ENCODE data around the gene ADAMTS17. TPM values are rescaled to one million over a fixed set of nuclear protein-coding genes. Genes with fewer than 3 reads are reported as not detected.
"Not testable (repeated sequence)": the region's sequence is repeated elsewhere in the genome, so short reads cannot be mapped to it uniquely, and the experiment has no call there.

The ADAMTS17 gene
- total and polyA plus RNA-seq, 11 donors = 0.30 to 2.4 (median 1.2) TPM

DNA sequence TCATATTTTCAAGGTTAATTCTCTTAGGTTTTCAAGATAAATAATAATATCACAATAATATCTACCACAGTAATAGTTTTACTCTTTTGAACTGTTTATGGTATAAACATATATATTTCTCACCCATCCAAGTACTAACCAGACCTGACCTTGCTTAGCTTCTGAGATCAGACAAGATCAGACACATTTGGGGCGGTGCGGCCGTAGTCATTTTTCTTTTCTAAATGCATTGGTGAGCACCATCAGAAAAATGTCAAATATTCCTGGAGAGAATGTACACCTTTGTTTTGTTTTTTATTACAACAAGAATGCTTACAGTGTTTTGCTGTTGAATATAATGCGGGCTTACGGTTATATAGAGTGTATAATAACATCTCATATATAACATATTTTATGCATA, 267.8 kb downstream of the ADAMTS17 start:
- Histone ChIP-seq H3K27me3 (no peaks in the 10 kb centered on the region), H3K27ac (no peak overlapping the region), H3K4me1 (peaks cover 0 to 8% (median 0%) of the 10 kb centered on the region in 12 donors), H3K36me3 (no peaks in the 10 kb centered on the region), H3K4me3 (no peak overlapping the region), H3K9me3 (peaks cover 0 to 3% (median 0%) of the 10 kb centered on the region in 12 donors)
- intact Hi-C loops (cut with DNase I) = loop anchor here in 2 of 10 donors (10.0 kb wide), 2 partner anchors 49 to 61 kb away; no protein-coding TSS in a partner anchor
- DNase-seq (no peak), ATAC-seq (no peak)
- TF ChIP-seq, protein P1, sequence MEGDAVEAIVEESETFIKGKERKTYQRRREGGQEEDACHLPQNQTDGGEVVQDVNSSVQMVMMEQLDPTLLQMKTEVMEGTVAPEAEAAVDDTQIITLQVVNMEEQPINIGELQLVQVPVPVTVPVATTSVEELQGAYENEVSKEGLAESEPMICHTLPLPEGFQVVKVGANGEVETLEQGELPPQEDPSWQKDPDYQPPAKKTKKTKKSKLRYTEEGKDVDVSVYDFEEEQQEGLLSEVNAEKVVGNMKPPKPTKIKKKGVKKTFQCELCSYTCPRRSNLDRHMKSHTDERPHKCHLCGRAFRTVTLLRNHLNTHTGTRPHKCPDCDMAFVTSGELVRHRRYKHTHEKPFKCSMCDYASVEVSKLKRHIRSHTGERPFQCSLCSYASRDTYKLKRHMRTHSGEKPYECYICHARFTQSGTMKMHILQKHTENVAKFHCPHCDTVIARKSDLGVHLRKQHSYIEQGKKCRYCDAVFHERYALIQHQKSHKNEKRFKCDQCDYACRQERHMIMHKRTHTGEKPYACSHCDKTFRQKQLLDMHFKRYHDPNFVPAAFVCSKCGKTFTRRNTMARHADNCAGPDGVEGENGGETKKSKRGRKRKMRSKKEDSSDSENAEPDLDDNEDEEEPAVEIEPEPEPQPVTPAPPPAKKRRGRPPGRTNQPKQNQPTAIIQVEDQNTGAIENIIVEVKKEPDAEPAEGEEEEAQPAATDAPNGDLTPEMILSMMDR (IDR thresholded peaks at IDR 0.05) = no peak
- no peak for TF ChIP-seq POLR2A (IDR thresholded peaks at IDR 0.05)
- WGBS, 4 donors = 92 to 98% (median 96%) methylated on average over 5 of the region's 5 CpGs

DNA sequence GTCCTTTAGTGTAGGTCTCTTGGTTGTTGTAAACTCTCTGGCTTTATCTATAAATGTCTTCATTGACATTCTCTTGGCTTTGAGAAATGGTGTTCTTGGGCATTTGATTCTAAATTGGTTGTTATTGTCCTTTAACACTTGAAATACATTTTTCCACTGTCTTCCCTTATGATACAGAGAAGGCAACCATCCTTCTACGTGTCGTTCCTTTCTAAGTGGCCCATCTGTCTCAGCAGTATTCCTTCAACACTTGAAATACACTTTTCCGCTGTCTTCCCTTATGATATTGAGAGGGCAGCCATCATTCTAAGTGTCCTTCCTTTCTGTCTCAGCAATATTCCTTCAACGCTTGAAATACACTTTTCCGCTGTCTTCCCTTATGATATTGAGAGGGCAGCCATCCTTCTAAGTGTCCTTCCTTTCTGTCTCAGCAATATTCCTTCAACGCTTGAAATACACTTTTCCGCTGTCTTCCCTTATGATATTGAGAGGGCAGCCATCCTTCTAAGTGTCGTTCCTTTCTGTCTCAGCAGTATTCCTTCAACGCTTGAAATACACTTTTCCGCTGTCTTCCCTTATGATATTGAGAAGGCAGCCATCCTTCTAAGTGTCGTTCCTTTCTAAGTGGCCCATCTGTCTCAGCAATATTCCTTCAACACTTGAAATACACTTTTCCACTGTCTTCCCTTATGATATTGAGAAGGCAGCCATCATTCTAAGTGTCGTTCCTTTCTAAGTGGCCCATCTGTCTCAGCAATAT, 275.1 kb downstream of the ADAMTS17 start:
- H3K27me3 ChIP-seq; ATAC-seq; H3K36me3 ChIP-seq; DNase-seq; intact Hi-C loops (cut with DNase I); H3K4me1 ChIP-seq; H3K9me3 ChIP-seq; H3K27ac ChIP-seq; H3K4me3 ChIP-seq: not testable (repeated sequence)
- 76 to 84% (median 81%) methylated on average over 9 to 10 of the region's 12 CpGs for WGBS, 4 donors

DNA sequence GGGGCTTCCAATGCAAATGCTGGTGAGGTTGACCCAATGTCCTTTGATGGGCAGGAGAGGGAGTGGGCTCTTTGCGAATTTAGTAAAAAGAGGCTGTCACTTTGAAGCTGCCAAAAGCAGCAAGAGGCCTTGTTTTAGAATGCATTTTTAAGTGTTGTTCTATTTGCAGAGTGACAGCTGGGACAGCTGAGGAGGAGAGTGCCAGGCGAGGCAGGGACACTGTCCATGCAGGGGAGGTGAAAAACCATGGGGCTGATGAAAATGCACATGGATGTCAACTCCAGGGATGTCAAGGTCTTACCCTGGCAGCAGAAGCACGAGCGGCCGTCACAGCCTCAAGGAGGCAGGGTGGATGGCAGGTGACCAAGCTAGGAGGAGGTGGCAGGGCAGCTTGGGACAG, 279.8 kb downstream of the ADAMTS17 start:
- H3K4me3 ChIP-seq = no peak overlapping the region
- intact Hi-C loops (cut with DNase I) = loop anchor here in 1 of 10 donors (5.0 kb wide), 1 partner anchor 45 kb away; no protein-coding TSS in a partner anchor
- H3K4me1 ChIP-seq = peaks cover 0 to 23% (median 8%) of the 10 kb centered on the region in 12 donors
- H3K9me3 ChIP-seq = no peaks in the 10 kb centered on the region
- no peaks in the 10 kb centered on the region for H3K36me3 ChIP-seq
- H3K27ac ChIP-seq = no peak overlapping the region
- H3K27me3 ChIP-seq = no peaks in the 10 kb centered on the region
- DNase-seq = no peak
- ATAC-seq = peak in 3 of 4 donors; percentile 33 to 65 (median 42)
- no peak for TF ChIP-seq POLR2A (IDR thresholded peaks at IDR 0.05)
- WGBS, 4 donors = 49 to 66% (median 57%) methylated on average over 5 of the region's 5 CpGs

DNA sequence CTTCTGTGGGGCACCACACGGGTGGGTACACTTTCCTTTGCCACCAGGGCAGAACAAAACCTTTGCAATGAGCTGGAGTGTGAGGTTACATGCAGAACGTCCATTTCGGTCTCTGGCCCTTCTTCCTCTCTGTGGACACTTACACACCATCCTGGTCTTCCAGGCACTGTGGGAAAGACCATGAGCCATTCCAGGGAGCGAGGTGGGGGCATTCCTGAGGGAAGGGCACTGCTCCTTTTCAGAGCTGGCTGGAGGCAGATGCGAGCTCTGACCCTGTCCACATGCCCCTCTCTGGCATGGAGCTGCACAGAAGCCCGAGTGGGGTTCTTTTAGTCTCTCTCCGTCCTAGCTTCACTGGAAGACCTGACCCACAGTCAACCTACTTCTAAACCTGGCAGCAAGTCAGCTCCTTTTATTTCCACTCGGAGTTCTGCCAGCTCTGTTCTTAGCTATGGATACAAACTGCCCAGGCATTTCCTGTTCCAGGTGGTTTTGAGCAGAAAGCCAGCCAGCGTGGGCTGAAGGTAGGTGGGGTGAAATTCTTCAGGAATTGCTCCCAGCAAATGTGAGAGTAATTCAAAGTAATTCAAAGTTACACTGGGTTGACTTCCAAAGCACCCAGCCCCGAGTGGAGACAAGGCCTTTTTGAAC, 281.4 kb downstream of the ADAMTS17 start:
- no peaks in the 10 kb centered on the region for H3K27me3 ChIP-seq
- intact Hi-C loops (cut with DNase I) = loop anchor here in 1 of 10 donors (5.0 kb wide), 1 partner anchor 47 kb away; no protein-coding TSS in a partner anchor
- ATAC-seq = peak in 3 of 4 donors; percentile 58 to 82 (median 74)
- no peak overlapping the region for H3K27ac ChIP-seq
- WGBS, 4 donors = 48 to 59% (median 54%) methylated on average over 10 of the region's 10 CpGs
- peak in 3 of 5 donors; percentile 25 to 47 (median 35) for DNase-seq
- no peaks in the 10 kb centered on the region for H3K36me3 ChIP-seq
- no peak for TF ChIP-seq POLR2A (IDR thresholded peaks at IDR 0.05)
- TF ChIP-seq, protein P1 (IDR thresholded peaks at IDR 0.05) = no peak
- H3K4me1 ChIP-seq = peaks cover 0 to 23% (median 8%) of the 10 kb centered on the region in 12 donors
- H3K9me3 ChIP-seq = no peaks in the 10 kb centered on the region
- no peak overlapping the region for H3K4me3 ChIP-seq

DNA sequence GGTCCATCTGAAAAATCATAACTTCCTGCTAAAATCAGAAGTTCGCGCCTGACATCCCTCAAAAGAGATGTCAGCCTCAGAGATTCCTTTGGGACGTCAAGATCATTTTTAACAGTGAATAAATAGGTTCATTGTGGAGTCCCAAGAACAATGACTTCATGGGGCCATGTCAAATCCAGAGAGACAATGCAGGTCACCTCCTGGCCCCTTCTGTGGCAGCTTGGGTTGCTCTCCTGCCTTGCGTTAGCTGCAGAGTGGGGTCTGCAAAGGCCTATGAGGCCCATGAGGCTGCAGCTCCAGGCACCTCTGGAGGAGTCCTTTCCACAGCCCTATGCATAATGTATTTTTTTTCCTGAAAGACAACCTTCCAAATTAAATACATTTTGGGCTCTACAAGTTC, 282.3 kb downstream of the ADAMTS17 start:
- intact Hi-C loops (cut with DNase I) = loop anchor here in 1 of 10 donors (10.0 kb wide), 1 partner anchor 45 kb away; no protein-coding TSS in a partner anchor
- no peak overlapping the region for H3K27ac ChIP-seq
- H3K27me3 ChIP-seq = no peaks in the 10 kb centered on the region
- whole genome bisulfite sequencing, 4 donors = 88 to 91% (median 90%) methylated on average over 4 of the region's 4 CpGs
- TF ChIP-seq, protein P1 (IDR thresholded peaks at IDR 0.05) = no peak
- no peak for TF ChIP-seq POLR2A (IDR thresholded peaks at IDR 0.05)
- H3K4me1 ChIP-seq = peaks cover 0 to 23% (median 8%) of the 10 kb centered on the region in 12 donors
- H3K4me3 ChIP-seq = no peak overlapping the region
- H3K9me3 ChIP-seq = no peaks in the 10 kb centered on the region
- no peak for DNase-seq
- no peaks in the 10 kb centered on the region for H3K36me3 ChIP-seq
- ATAC-seq = no peak

Measured in heart left ventricle (tissue), 16 donors.